Measurements from ENCODE around the gene OR51E1. TPM values are rescaled to one million over a fixed set of nuclear protein-coding genes. Genes with fewer than 3 reads are reported as not detected.

The OR51E1 gene
- total RNA-seq, 1 experiment from 2014 or later, result not detected

- no peak for TF ChIP-seq CTCF (conservative IDR thresholded peaks at IDR 0.05)
- no peak for TF ChIP-seq EZH2 (IDR thresholded peaks at IDR 0.05; ENCODE audit: low read depth)
- ChIA-PET CTCF (no interaction called here), POLR2A (ENCODE audit: unreplicated experiment) (no interaction called here)
- no peak overlapping the region for H3K4me2 ChIP-seq
- DNase-seq, result no peak
- intact Hi-C loops (cut with micrococcal nuclease; ENCODE audit: unreplicated experiment), result loop anchor here (2.0 to 5.0 kb wide), 2 partner anchors 367 to 1170 kb away; partner anchors contain the start of gene OR52N2
- no peak overlapping the region for H3K27ac ChIP-seq
- H3F3A ChIP-seq (ENCODE audit: insufficient read depth, low read depth), result no peaks in the 10 kb centered on the region
- no peaks in the 10 kb centered on the region for H3K4me1 ChIP-seq (replicated peaks; ENCODE audit: insufficient read depth)
- no peaks in the 10 kb centered on the region for H3K36me3 ChIP-seq (ENCODE audit: low read depth)
- H4K20me1 ChIP-seq (ENCODE audit: insufficient read depth), result no peaks in the 10 kb centered on the region
- H3K79me2 ChIP-seq (ENCODE audit: low read depth), result no peaks in the 10 kb centered on the region
- H3K9me2 ChIP-seq (ENCODE audit: insufficient read depth), result no peaks in the 10 kb centered on the region
- H3K9me3 ChIP-seq (ENCODE audit: insufficient read depth, low read depth), result no peaks in the 10 kb centered on the region
- BruUV-seq (replicated peaks), result no TSS peak
- H3K4me3 ChIP-seq, result no peak overlapping the region
- peaks cover 6% of the 10 kb centered on the region; the same call in 1 of the 2 replicates for H3K27me3 ChIP-seq (ENCODE audit: insufficient read depth, low read depth)
- no peak overlapping the region for H2AFZ ChIP-seq
These were observed 6.1 kb upstream of the OR51E1 start for GRCh38 chr11:4637662-4638047.

DNA sequence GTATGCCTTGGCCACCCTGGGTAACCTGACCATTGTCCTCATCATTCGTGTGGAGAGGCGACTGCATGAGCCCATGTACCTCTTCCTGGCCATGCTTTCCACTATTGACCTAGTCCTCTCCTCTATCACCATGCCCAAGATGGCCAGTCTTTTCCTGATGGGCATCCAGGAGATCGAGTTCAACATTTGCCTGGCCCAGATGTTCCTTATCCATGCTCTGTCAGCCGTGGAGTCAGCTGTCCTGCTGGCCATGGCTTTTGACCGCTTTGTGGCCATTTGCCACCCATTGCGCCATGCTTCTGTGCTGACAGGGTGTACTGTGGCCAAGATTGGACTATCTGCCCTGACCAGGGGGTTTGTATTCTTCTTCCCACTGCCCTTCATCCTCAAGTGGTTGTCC is 3.9 kb upstream of the OR51E1 start:
- Histone ChIP-seq H3K9me2 (ENCODE audit: insufficient read depth) (no peaks in the 10 kb centered on the region), H3K27me3 (ENCODE audit: insufficient read depth, low read depth) (peaks cover 11% of the 10 kb centered on the region; the same call in 1 of the 2 replicates), H2AFZ (no peak overlapping the region), H3K4me1 (replicated peaks; ENCODE audit: insufficient read depth) (no peaks in the 10 kb centered on the region), H3K9me3 (ENCODE audit: insufficient read depth, low read depth) (no peaks in the 10 kb centered on the region), H3K36me3 (ENCODE audit: low read depth) (no peaks in the 10 kb centered on the region), H4K20me1 (ENCODE audit: insufficient read depth) (no peaks in the 10 kb centered on the region), H3K4me3 (no peak overlapping the region), H3F3A (ENCODE audit: insufficient read depth, low read depth) (no peaks in the 10 kb centered on the region), H3K79me2 (ENCODE audit: low read depth) (no peaks in the 10 kb centered on the region), H3K4me2 (no peak overlapping the region), H3K27ac (no peak overlapping the region)
- TF ChIP-seq EZH2 (IDR thresholded peaks at IDR 0.05; ENCODE audit: low read depth), result no peak
- TF ChIP-seq CTCF (conservative IDR thresholded peaks at IDR 0.05), result no peak
- POLR2A ChIA-PET (ENCODE audit: unreplicated experiment), result no interaction called here
- DNase-seq, result no peak
- intact Hi-C loops (cut with micrococcal nuclease; ENCODE audit: unreplicated experiment), result loop anchor here (5.0 kb wide), 1 partner anchor 1167 kb away; the partner anchor contains the start of gene OR52N2
- BruUV-seq (replicated peaks), result no TSS peak
- CTCF ChIA-PET, result no interaction called here

GRCh38 chr11:4641501-4641900 is 2.3 kb upstream of the OR51E1 start:
- Histone ChIP-seq H3K4me3 (no peak overlapping the region), H3K79me2 (ENCODE audit: low read depth) (no peaks in the 10 kb centered on the region), H4K20me1 (ENCODE audit: insufficient read depth) (no peaks in the 10 kb centered on the region), H3K9me3 (ENCODE audit: insufficient read depth, low read depth) (no peaks in the 10 kb centered on the region), H3K4me2 (no peak overlapping the region), H3K9me2 (ENCODE audit: insufficient read depth) (no peaks in the 10 kb centered on the region), H3K36me3 (ENCODE audit: low read depth) (no peaks in the 10 kb centered on the region), H3F3A (ENCODE audit: insufficient read depth, low read depth) (no peaks in the 10 kb centered on the region), H3K27me3 (ENCODE audit: insufficient read depth, low read depth) (peaks cover 11% of the 10 kb centered on the region; the same call in 1 of the 2 replicates), H3K27ac (no peak overlapping the region), H3K4me1 (replicated peaks; ENCODE audit: insufficient read depth) (no peaks in the 10 kb centered on the region), H2AFZ (no peak overlapping the region)
- no peak for DNase-seq
- ChIA-PET CTCF (no interaction called here), POLR2A (ENCODE audit: unreplicated experiment) (no interaction called here)
- no peak for TF ChIP-seq EZH2 (IDR thresholded peaks at IDR 0.05; ENCODE audit: low read depth)
- no peak for TF ChIP-seq CTCF (conservative IDR thresholded peaks at IDR 0.05)
- no TSS peak for BruUV-seq (replicated peaks)
- intact Hi-C loops (cut with micrococcal nuclease; ENCODE audit: unreplicated experiment), result no loop called here
